CD8-positive, alpha-beta memory T cell (primary cell): ENCODE measurements around the gene RPS19. TPM values are rescaled to one million over a fixed set of nuclear protein-coding genes. Genes with fewer than 3 reads are reported as not detected.

Experiments used
- CTCF ChIA-PET: fragments of 350-600 bp; sonication (Branson Sonifier 250); formaldehyde crosslinking; loops from one replicate; lab custom pipeline; 2021; ENCODE audit warnings: antibody characterized with exemption; lab: Charles Lee
- POLR2A ChIA-PET: fragments of 350-600 bp; sonication (Branson Sonifier 250); formaldehyde crosslinking; loops from one replicate; lab custom pipeline; 2021; ENCODE audit warnings: antibody characterized with exemption; lab: Charles Lee
- DNase-seq, 5 donors: peaks; one replicate each; pipeline versions ENCODE4 v3.0.0 to v3.0.0-alpha.2; 2020 to 2022; ENCODE audit warnings: mixed read lengths in 1 of 5
- H3K27ac ChIP-seq: one replicate; pipeline ENCODE4 v1.7.0; 2013; ENCODE audit warnings: low read depth, mild to moderate bottlenecking, low read length, moderate library complexity
- H3K27me3 ChIP-seq: 2 replicates; pipeline ENCODE4 v1.7.0; 2013; ENCODE audit warnings: low read length, mild to moderate bottlenecking; ENCODE audit not compliant: insufficient read depth, poor library complexity, severe bottlenecking
- H3K36me3 ChIP-seq: 2 replicates; pipeline ENCODE4 v1.7.0; 2013; ENCODE audit warnings: mild to moderate bottlenecking, low read length, moderate library complexity; ENCODE audit not compliant: insufficient read depth
- H3K4me1 ChIP-seq: 2 replicates; pipeline ENCODE4 v1.7.0; 2013; ENCODE audit warnings: mild to moderate bottlenecking, low read length, moderate library complexity; ENCODE audit not compliant: insufficient read depth
- H3K4me3 ChIP-seq: 2 replicates; pipeline ENCODE4 v1.7.0; 2013; ENCODE audit warnings: mild to moderate bottlenecking, low read length
- H3K9me3 ChIP-seq: 2 replicates; pipeline ENCODE4 v1.7.0; 2013; ENCODE audit warnings: mild to moderate bottlenecking, low read length
- H3K27ac Mint-ChIP-seq, 8 donors: one replicate each; pipeline ENCODE4 v1.8.0; 2020 to 2021; ENCODE audit warnings: mixed read lengths in 8 of 8, mild to moderate bottlenecking in 6 of 8, inconsistent platforms in 3 of 8, moderate library complexity in 3 of 8
- H3K27me3 Mint-ChIP-seq, 2 donors: one replicate each; pipeline ENCODE4 v1.8.0; 2020 to 2021; ENCODE audit warnings: mixed read lengths in 2 of 2, mild to moderate bottlenecking in 1 of 2, moderate library complexity in 1 of 2
- H3K36me3 Mint-ChIP-seq, 3 donors: one replicate each; pipeline ENCODE4 v1.8.0; 2020 to 2021; ENCODE audit warnings: mixed read lengths in 3 of 3, inconsistent platforms in 1 of 3, mild to moderate bottlenecking in 1 of 3
- H3K4me1 Mint-ChIP-seq, 3 donors: one replicate each; pipeline ENCODE4 v1.8.0; 2020 to 2021; ENCODE audit warnings: mixed read lengths in 3 of 3, inconsistent platforms in 1 of 3, mild to moderate bottlenecking in 1 of 3
- H3K4me3 Mint-ChIP-seq, 7 donors: one replicate each; pipeline ENCODE4 v1.8.0; 2020 to 2021; ENCODE audit warnings: mixed read lengths in 7 of 7, mild to moderate bottlenecking in 6 of 7, moderate library complexity in 4 of 7, inconsistent platforms in 2 of 7
- H3K9me3 Mint-ChIP-seq, 5 donors: one replicate each; pipeline ENCODE4 v1.8.0; 2020 to 2022; ENCODE audit warnings: mixed read lengths in 5 of 5, mild to moderate bottlenecking in 3 of 5, moderate library complexity in 2 of 5, inconsistent platforms in 1 of 5
- polyA plus RNA-seq: library from polyadenylated mRNA; unstranded; fragments of 300-500 nt; fragmentation: Illumina TruSeq; gene quantifications from one replicate; pipeline ENCODE4 v1.2.3, GENCODE V29; 2021
- total RNA-seq, 2 experiments: library from RNA; stranded (reverse); gene quantifications; one replicate each; pipeline ENCODE4 v1.2.3, GENCODE V29; 2021

RPS19 gene
- total and polyA plus RNA-seq, 3 experiments from 2014 or later, result 3,036 to 6,195 (median 3,142) TPM

- ChIA-PET CTCF (interaction anchor here (1.1 kb wide), 1 partner anchor 20 kb away, joined by 4 read pairs; the partner anchor contains the start of gene RPS19), POLR2A (interaction anchor here (0.6 kb wide), 1 partner anchor 90 kb away, joined by 3 read pairs; no protein-coding TSS in a partner anchor)
- H3K36me3 Mint-ChIP-seq, result peaks cover 0 to 18% (median 0%) of the 10 kb centered on the region in 3 donors
- Histone ChIP-seq H3K36me3 (no peaks in the 10 kb centered on the region), H3K9me3 (no peaks in the 10 kb centered on the region), H3K4me3 (no peak overlapping the region), H3K27ac (no peak overlapping the region), H3K4me1 (peaks cover 76% of the 10 kb centered on the region), H3K27me3 (no peaks in the 10 kb centered on the region)
- peak overlapping the region in 4 of 7 donors; percentile 47 to 84 (median 68) for H3K4me3 Mint-ChIP-seq
- peaks cover 50 to 72% (median 58%) of the 10 kb centered on the region in 3 donors for H3K4me1 Mint-ChIP-seq
- no peak for DNase-seq
- no peaks in the 10 kb centered on the region for H3K27me3 Mint-ChIP-seq
- H3K27ac Mint-ChIP-seq, result peak overlapping the region; percentile 68 to 99 (median 87)
- no peaks in the 10 kb centered on the region for H3K9me3 Mint-ChIP-seq
Measured at GRCh38 chr19:41879670-41880328, 19.7 kb downstream of the RPS19 start.

GRCh38 chr19:41880329-41880708 is 20.3 kb downstream of the RPS19 start:
- ChIA-PET POLR2A (interaction anchor here (0.6 kb wide), 1 partner anchor 91 kb away, joined by 3 read pairs; no protein-coding TSS in a partner anchor), CTCF (interaction anchor here (1.1 to 13.0 kb wide), 2 partner anchors 10 to 21 kb away, joined by 4 to 227 read pairs; partner anchors contain the start of genes CD79A and RPS19)
- H3K4me3 Mint-ChIP-seq, result peak overlapping the region in 4 of 7 donors; percentile 47 to 84 (median 68)
- no peaks in the 10 kb centered on the region for H3K9me3 ChIP-seq
- DNase-seq, result no peak
- H3K4me1 Mint-ChIP-seq, result peaks cover 53 to 74% (median 60%) of the 10 kb centered on the region in 3 donors
- H3K4me3 ChIP-seq, result no peak overlapping the region
- H3K27me3 Mint-ChIP-seq, result no peaks in the 10 kb centered on the region
- H3K27ac Mint-ChIP-seq, result peak overlapping the region; percentile 68 to 99 (median 91)
- H3K36me3 Mint-ChIP-seq, result peaks cover 0 to 23% (median 1%) of the 10 kb centered on the region in 3 donors
- no peaks in the 10 kb centered on the region for H3K9me3 Mint-ChIP-seq
- no peak overlapping the region for H3K27ac ChIP-seq
- no peaks in the 10 kb centered on the region for H3K36me3 ChIP-seq
- H3K27me3 ChIP-seq, result no peaks in the 10 kb centered on the region
- H3K4me1 ChIP-seq, result peaks cover 74% of the 10 kb centered on the region

GRCh38 chr19:41882568-41883462 is 22.8 kb downstream of the RPS19 start, which contains the start of gene ARHGEF1:
Gene ARHGEF1 (plus strand): TSS chr19:41883184. CDS start chr19:41888083, 4,899 bp downstream.
- Histone ChIP-seq H3K27ac (peak within 1 kb of the TSS; percentile 90), H3K36me3 (peaks cover 4% of the 10 kb centered on the region), H3K27me3 (no peaks in the 10 kb centered on the region), H3K9me3 (no peaks in the 10 kb centered on the region), H3K4me3 (peak within 1 kb of the TSS; percentile 100), H3K4me1 (peaks cover 62% of the 10 kb centered on the region)
- Mint-ChIP-seq H3K4me1 (peaks cover 43 to 65% (median 55%) of the 10 kb centered on the region in 3 donors), H3K36me3 (peaks cover 4 to 43% (median 4%) of the 10 kb centered on the region in 3 donors), H3K9me3 (no peaks in the 10 kb centered on the region), H3K27ac (peak within 1 kb of the TSS; percentile 92 to 99 (median 98)), H3K4me3 (peak within 1 kb of the TSS; percentile 92 to 99 (median 97)), H3K27me3 (peaks cover 0 to 2% of the 10 kb centered on the region in 2 donors)
- peak; percentile 52 to 74 (median 56) for DNase-seq
- ChIA-PET POLR2A (interaction anchor here (0.9 to 10.3 kb wide), 7 partner anchors 9 to 63 kb away, joined by 3 to 190 read pairs (median 6); partner anchors contain the start of genes CD79A and RPS19), CTCF (interaction anchor here (8.9 to 13.0 kb wide), 2 partner anchors 13 to 23 kb away, joined by 85 to 227 read pairs; partner anchors contain the start of genes CD79A and RPS19)

- no peak for DNase-seq
- CTCF ChIA-PET, result interaction anchor here (0.8 to 13.0 kb wide), 5 partner anchors 13 to 68 kb away, joined by 3 to 227 read pairs (median 5); partner anchors contain the start of genes CD79A and RPS19
- H3K4me3 ChIP-seq, result peak overlapping the region; percentile 100
- Mint-ChIP-seq H3K9me3 (no peaks in the 10 kb centered on the region), H3K36me3 (peaks cover 7 to 49% (median 8%) of the 10 kb centered on the region in 3 donors), H3K4me3 (peak overlapping the region; percentile 85 to 99 (median 94)), H3K27me3 (peaks cover 0 to 2% of the 10 kb centered on the region in 2 donors), H3K4me1 (peaks cover 48 to 65% (median 54%) of the 10 kb centered on the region in 3 donors), H3K27ac (peak overlapping the region; percentile 91 to 98 (median 97))
- no peaks in the 10 kb centered on the region for H3K27me3 ChIP-seq
- POLR2A ChIA-PET, result interaction anchor here (0.9 to 10.3 kb wide), 5 partner anchors 10 to 62 kb away, joined by 3 to 190 read pairs (median 6); partner anchors contain the start of genes CD79A and RPS19
- H3K27ac ChIP-seq, result peak overlapping the region; percentile 90
- H3K4me1 ChIP-seq, result peaks cover 62% of the 10 kb centered on the region
- no peaks in the 10 kb centered on the region for H3K9me3 ChIP-seq
- H3K36me3 ChIP-seq, result peaks cover 4% of the 10 kb centered on the region
Measured at GRCh38 chr19:41883463-41883820, 23.4 kb downstream of the RPS19 start.

GRCh38 chr19:41883821-41884733 is 24.0 kb downstream of the RPS19 start:
- Mint-ChIP-seq H3K27ac (peak overlapping the region; percentile 91 to 98 (median 97)), H3K4me1 (peaks cover 54 to 65% (median 57%) of the 10 kb centered on the region in 3 donors), H3K27me3 (peaks cover 0 to 2% of the 10 kb centered on the region in 2 donors), H3K4me3 (peak overlapping the region; percentile 85 to 99 (median 94)), H3K36me3 (peaks cover 8 to 54% (median 9%) of the 10 kb centered on the region in 3 donors), H3K9me3 (no peaks in the 10 kb centered on the region)
- ChIA-PET CTCF (interaction anchor here (0.8 to 13.0 kb wide), 6 partner anchors 14 to 68 kb away, joined by 3 to 227 read pairs (median 5); partner anchors contain the start of genes CD79A and RPS19), POLR2A (interaction anchor here (0.6 to 10.3 kb wide), 7 partner anchors 10 to 61 kb away, joined by 3 to 190 read pairs (median 6); partner anchors contain the start of genes CD79A and RPS19)
- H3K36me3 ChIP-seq, result peaks cover 7% of the 10 kb centered on the region
- peak overlapping the region; percentile 100 for H3K4me3 ChIP-seq
- no peaks in the 10 kb centered on the region for H3K9me3 ChIP-seq
- no peaks in the 10 kb centered on the region for H3K27me3 ChIP-seq
- DNase-seq, result peak; percentile 72 to 91 (median 83)
- peak overlapping the region; percentile 90 for H3K27ac ChIP-seq
- H3K4me1 ChIP-seq, result peaks cover 62% of the 10 kb centered on the region

GRCh38 chr19:41886761-41887710 is 27.0 kb downstream of the RPS19 start:
- peaks cover 13 to 81% (median 18%) of the 10 kb centered on the region in 3 donors for H3K36me3 Mint-ChIP-seq
- H3K4me3 ChIP-seq, result peak overlapping the region; percentile 92
- H3K9me3 ChIP-seq, result no peaks in the 10 kb centered on the region
- peak overlapping the region; percentile 89 for H3K27ac ChIP-seq
- ChIA-PET POLR2A (interaction anchor here (0.7 to 10.3 kb wide), 14 partner anchors 9 to 72 kb away, joined by 3 to 190 read pairs (median 7); partner anchors contain the start of genes CD79A, RABAC1 and RPS19), CTCF (interaction anchor here (1.1 to 13.0 kb wide), 9 partner anchors 16 to 64 kb away, joined by 4 to 227 read pairs (median 7); partner anchors contain the start of genes CD79A and RPS19)
- H3K4me3 Mint-ChIP-seq, result peak overlapping the region; percentile 85 to 99 (median 94)
- peak; percentile 61 to 95 (median 89) for DNase-seq
- H3K4me1 Mint-ChIP-seq, result peaks cover 59 to 70% (median 60%) of the 10 kb centered on the region in 3 donors
- peaks cover 67% of the 10 kb centered on the region for H3K4me1 ChIP-seq
- H3K9me3 Mint-ChIP-seq, result no peaks in the 10 kb centered on the region
- no peaks in the 10 kb centered on the region for H3K27me3 ChIP-seq
- H3K27ac Mint-ChIP-seq, result peak overlapping the region; percentile 81 to 99 (median 97)
- H3K36me3 ChIP-seq, result peaks cover 29% of the 10 kb centered on the region
- H3K27me3 Mint-ChIP-seq, result peaks cover 0 to 2% of the 10 kb centered on the region in 2 donors
